ES-I3 (cell line): ENCODE data around the gene ZNF646.

Experiments
- H3K36me3 ChIP-seq: 2 replicates; pipeline ENCODE4 v1.6.1; 2013; ENCODE audit warnings: mild to moderate bottlenecking, low read length, control low read depth, moderate library complexity; ENCODE audit not compliant: insufficient read depth
- H3K4me1 ChIP-seq: 2 replicates; pipeline ENCODE4 v1.6.1; 2013; ENCODE audit warnings: mild to moderate bottlenecking, control low read depth, low read length; ENCODE audit not compliant: insufficient read depth
- H3K9ac ChIP-seq: 2 replicates; pipeline ENCODE4 v1.6.1; 2013; ENCODE audit warnings: low read depth, mild to moderate bottlenecking, low read length, moderate library complexity
- H3K9me3 ChIP-seq: 2 replicates; pipeline ENCODE4 v1.6.1; 2013; ENCODE audit warnings: mild to moderate bottlenecking, low read length, moderate library complexity; ENCODE audit not compliant: control insufficient read depth, insufficient read depth

Gene ZNF646, protein sequence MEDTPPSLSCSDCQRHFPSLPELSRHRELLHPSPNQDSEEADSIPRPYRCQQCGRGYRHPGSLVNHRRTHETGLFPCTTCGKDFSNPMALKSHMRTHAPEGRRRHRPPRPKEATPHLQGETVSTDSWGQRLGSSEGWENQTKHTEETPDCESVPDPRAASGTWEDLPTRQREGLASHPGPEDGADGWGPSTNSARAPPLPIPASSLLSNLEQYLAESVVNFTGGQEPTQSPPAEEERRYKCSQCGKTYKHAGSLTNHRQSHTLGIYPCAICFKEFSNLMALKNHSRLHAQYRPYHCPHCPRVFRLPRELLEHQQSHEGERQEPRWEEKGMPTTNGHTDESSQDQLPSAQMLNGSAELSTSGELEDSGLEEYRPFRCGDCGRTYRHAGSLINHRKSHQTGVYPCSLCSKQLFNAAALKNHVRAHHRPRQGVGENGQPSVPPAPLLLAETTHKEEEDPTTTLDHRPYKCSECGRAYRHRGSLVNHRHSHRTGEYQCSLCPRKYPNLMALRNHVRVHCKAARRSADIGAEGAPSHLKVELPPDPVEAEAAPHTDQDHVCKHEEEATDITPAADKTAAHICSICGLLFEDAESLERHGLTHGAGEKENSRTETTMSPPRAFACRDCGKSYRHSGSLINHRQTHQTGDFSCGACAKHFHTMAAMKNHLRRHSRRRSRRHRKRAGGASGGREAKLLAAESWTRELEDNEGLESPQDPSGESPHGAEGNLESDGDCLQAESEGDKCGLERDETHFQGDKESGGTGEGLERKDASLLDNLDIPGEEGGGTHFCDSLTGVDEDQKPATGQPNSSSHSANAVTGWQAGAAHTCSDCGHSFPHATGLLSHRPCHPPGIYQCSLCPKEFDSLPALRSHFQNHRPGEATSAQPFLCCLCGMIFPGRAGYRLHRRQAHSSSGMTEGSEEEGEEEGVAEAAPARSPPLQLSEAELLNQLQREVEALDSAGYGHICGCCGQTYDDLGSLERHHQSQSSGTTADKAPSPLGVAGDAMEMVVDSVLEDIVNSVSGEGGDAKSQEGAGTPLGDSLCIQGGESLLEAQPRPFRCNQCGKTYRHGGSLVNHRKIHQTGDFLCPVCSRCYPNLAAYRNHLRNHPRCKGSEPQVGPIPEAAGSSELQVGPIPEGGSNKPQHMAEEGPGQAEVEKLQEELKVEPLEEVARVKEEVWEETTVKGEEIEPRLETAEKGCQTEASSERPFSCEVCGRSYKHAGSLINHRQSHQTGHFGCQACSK (N-terminal part only)

DNA sequence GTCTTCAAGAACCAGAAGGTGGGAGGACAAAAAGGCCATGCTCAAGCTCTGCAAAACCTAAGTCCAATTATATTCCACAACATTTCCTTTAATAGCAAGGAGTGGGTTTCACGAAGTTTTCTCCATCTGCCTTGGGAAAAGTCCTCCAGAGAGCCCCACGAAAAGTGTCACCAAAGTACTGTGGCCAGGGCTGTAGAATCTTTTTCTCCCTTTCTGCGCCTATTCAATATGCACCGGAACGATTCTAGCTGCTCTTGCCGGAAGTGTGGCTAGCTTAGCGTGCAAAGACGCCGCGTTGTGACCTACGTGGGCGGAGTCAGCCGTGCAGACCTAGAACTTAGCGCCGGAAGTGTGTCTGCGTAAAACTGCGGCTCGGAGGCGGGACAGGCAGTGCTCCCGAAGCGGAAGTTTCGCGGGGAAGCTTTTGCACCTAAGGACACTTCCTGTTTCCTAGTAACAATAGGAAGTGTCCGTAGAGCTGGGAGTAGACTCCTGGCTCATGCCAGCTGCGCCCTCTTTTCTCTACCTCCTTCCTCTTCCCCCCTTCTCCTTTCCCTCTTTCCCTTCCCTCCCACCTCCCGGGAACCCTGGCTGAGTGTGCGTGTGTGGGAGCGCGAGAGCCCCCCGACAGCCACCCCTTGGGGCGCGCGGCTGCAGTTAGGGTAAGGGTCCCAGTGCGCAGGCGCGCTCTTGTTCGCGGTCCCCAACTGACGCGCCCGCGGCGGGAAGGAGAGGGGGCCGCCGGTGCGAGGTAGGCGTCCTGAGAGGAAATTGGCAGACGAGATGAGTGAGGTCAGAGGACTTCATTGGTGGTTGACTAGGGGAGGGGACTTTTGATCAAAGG, at the start of gene ZNF646, which contains the start of gene ZNF668:
ZNF646 (plus strand) TSS at position 453 of the 844 bp plus-strand sequence. CDS start 1,903 bp downstream, outside the sequence.
ZNF668 (minus strand) TSS at position 271 of the 844 bp plus-strand sequence. CDS start 9,781 bp downstream, outside the sequence.
- H3K9me3 ChIP-seq: no peaks in the 10 kb centered on the region
- H3K9ac ChIP-seq: peak within 1 kb of the TSS; percentile 97
- H3K4me1 ChIP-seq: 0 out of 2 replicates have a peak, but pooled peaks cover 9% of the 10 kb centered on the region
- H3K36me3 ChIP-seq: no peaks in the 10 kb centered on the region

DNA sequence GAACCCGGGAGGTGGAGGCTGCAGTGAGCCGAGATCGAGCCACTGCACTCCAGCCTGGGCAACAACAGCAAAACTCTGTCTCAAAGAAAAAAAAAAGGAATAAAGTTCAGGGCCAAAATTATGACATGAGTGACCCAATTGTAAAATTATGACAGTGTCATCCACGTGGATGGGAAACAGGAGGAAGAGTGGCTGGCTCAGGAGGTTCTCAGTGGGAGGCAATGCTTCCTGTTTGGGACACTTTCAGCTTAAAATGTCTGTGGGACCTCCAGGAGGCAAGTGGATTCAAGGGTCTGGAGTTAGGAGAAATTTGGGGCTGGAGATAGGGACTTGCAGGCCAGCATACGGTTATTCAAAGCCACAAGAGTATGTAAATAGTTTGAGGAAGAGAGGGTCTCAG, 48.9 kb upstream of the ZNF646 start:
- no peaks in the 10 kb centered on the region for H3K9me3 ChIP-seq
- 0 out of 2 replicates have a peak, but pooled peaks cover 5% of the 10 kb centered on the region for H3K4me1 ChIP-seq
- H3K36me3 ChIP-seq: no peaks in the 10 kb centered on the region
- no peak overlapping the region for H3K9ac ChIP-seq

DNA sequence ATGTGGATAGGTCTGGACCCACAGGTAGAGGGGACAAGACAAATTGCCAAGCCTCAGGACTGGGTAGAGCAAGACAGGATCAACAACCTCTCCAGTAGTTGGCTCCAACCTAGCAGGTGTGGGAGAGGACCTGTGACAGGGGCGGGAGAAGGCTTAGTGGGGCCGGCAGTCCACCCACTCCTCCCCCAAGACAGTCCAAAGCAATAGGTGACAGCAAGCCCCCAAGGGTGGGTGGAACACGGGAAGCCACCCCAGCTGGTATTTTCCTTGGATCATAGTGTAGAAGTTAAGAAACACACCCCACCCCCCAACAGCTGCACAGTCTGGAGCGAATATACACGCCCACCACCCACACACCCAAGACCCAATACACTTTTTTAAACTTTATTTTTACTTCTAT, 45.0 kb upstream of the ZNF646 start:
- Histone ChIP-seq H3K9me3 (no peaks in the 10 kb centered on the region), H3K9ac (no peak overlapping the region), H3K4me1 (0 out of 2 replicates have a peak, but pooled peaks cover 5% of the 10 kb centered on the region), H3K36me3 (no peaks in the 10 kb centered on the region)

DNA sequence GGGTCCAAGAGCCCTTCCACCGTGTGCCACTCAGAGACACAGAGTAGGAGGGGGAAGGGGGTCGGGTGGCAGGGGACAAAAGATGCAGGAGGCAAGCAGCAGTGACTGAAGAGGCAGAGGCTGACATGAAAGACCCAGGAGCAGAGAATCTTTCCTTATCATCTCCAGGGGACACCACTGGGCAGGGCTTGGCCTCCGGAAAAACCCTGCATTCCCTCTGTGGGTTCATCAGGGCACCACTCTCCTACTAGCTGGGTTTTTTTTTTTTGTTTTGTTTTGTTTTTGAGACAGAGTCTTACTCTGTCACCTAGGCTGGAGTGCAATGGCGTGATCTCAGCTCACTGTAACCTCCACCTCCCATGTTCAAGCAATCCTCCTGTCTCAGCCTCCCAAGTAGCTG, 42.9 kb upstream of the ZNF646 start:
- H3K9me3 ChIP-seq: no peaks in the 10 kb centered on the region
- no peak overlapping the region for H3K9ac ChIP-seq
- H3K4me1 ChIP-seq: no peaks in the 10 kb centered on the region
- no peaks in the 10 kb centered on the region for H3K36me3 ChIP-seq

DNA sequence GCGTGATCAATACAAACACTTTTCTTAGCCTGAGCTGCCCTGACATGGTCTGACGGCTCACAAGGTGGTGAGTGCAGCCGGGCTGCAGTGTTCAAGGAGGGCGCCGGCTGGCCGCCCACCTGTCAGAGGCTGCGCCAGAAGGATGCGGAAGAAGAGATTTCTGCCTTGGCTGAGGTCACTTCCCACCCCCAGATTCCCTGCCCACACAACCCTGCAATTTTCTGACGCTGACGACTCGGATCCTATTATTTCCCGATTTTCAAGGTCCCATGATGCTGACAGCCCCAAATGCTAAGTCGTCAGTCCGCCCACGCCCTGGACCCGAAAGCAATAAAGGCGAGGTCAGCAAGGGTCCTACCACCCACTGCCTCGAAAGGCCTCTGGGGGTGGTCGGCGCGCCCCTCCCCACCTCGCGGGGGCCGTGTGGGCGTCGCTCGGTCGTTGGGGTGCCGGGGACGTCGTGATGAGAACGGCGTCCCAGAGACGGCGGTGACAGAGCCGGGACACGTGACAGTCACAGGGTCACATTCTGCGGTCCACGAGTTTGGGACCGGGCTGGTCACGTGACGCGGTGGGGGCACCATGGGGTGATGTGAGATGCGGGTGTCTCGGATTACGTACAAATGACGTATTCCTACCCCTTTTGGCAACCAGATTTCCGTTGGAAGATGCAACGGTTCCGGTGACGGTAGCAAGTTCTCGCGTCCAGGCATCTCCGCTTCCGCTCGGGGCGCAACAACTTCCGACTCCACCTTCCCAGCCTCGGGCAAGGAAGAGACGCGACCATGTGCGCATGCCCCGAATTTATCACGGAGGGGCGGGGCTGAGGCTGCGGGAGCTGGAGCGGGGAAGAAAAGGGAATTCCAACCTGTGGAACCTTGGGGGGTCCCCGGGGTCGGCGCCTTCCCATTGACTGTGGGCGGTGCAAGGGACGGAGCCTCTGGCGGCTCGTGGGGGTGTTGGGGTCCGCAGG, 41.2 kb upstream of the ZNF646 start, which contains the start of gene STX4:
STX4 (plus strand) TSS at position 823 of the 973 bp plus-strand sequence. CDS start 248 bp downstream, outside the sequence.
- H3K36me3 ChIP-seq: no peaks in the 10 kb centered on the region
- H3K4me1 ChIP-seq: no peaks in the 10 kb centered on the region

DNA sequence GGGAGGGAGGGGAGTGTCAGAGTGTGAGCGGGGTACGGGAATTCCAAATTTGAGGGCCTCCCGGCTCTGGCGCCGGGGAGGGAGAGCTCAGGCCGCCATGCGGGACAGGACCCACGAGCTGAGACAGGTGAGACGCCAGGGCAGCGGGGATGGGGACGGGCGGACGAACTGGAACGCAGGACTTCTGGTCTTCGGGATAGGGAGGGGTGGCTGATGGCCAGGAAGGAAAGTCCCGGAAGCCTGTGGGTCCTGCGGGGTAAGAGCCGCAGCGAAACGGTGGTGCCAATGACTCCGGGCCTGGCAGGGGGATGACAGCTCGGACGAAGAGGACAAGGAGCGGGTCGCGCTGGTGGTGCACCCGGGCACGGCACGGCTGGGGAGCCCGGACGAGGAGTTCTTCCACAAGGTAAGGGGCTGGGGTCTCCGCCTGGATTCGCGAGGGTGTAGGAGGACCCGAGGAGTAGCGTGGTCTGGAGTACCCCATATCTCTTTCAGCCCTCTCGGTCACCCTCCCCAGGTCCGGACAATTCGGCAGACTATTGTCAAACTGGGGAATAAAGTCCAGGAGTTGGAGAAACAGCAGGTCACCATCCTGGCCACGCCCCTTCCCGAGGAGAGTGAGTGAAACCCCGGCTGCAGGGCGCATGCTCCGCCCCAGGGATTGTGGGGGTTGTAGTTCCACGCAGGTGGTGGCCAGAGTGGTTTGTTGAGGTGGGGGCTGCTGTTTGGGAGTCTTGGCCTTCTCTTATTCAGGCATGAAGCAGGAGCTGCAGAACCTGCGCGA, 40.3 kb upstream of the ZNF646 start:
- Histone ChIP-seq H3K9ac (peak overlapping the region; percentile 79), H3K36me3 (no peaks in the 10 kb centered on the region), H3K4me1 (no peaks in the 10 kb centered on the region), H3K9me3 (no peaks in the 10 kb centered on the region)

More for the DNA sequence above, 41.2 kb upstream of the ZNF646 start, which contains the start of gene STX4:
- Histone ChIP-seq H3K9ac (peak within 1 kb of the TSS; percentile 79), H3K9me3 (no peaks in the 10 kb centered on the region)

DNA sequence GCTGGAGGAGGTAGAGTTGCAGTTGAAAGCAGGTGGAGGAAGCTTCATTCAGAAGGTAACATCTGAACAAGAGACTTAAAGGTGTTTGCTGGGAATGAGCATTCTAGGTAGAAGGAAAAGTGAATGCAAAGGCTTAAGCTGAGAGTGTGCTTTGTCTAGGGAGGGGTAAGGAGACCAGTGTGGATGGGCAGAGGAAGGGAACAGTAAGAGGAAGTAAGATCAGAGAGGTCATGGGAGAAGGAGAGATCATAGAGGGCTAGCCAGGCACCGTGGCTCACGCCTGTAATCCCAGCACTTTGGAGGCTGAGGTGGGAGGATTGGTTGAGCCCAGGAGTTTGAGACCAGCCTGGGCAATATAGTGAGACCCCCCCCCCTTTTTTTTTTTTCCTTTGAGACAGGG, 37.5 kb upstream of the ZNF646 start:
- no peak overlapping the region for H3K9ac ChIP-seq
- no peaks in the 10 kb centered on the region for H3K9me3 ChIP-seq
- H3K4me1 ChIP-seq: no peaks in the 10 kb centered on the region
- H3K36me3 ChIP-seq: peaks cover 2% of the 10 kb centered on the region; the same call in 1 of the 2 replicates

DNA sequence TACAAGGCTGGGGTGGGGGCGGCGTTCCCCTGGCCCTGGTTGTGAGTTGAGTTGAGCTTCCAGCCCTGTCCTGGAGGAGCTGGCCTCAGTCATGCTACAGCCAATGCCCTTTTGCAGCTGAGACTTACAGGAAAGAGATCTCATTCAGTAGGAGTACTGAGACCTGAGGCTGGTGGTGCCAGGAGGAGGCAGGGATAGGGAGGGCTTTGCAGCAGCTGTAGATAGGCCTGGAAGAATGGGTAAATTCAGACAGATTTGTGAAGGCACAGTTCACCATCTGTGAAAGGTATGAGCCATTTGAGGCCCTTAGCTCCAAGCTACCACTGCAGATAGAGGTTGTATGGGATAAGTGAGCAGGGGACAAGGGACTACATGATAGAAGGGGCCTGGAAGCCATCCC, 35.2 kb upstream of the ZNF646 start:
- H3K9ac ChIP-seq: no peak overlapping the region
- no peaks in the 10 kb centered on the region for H3K4me1 ChIP-seq
- H3K36me3 ChIP-seq: peaks cover 2% of the 10 kb centered on the region; the same call in 1 of the 2 replicates
- H3K9me3 ChIP-seq: no peaks in the 10 kb centered on the region

DNA sequence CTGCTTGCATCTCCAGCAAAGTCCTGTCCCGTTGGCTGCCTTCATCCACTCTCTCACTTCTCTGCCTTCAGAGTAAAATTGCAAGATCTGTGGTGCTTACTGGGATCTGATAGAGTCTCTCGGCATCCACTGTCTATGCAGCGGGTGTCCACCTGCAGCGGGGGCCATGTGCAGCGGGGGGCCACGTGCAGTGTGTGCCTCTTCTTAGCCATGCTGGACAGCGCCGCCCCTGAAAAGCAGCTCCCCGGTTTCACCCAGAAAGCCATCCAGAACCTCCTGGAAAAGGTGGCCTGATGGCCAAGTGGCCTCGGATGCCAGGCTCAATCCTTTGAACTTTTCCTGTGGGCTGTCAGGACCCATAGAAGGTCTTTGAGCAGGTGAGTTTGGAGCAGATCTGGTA, 31.4 kb upstream of the ZNF646 start:
- Histone ChIP-seq H3K9ac (peak overlapping the region; percentile 54), H3K9me3 (no peaks in the 10 kb centered on the region), H3K4me1 (no peaks in the 10 kb centered on the region), H3K36me3 (peaks cover 2% of the 10 kb centered on the region; the same call in 1 of the 2 replicates)

DNA sequence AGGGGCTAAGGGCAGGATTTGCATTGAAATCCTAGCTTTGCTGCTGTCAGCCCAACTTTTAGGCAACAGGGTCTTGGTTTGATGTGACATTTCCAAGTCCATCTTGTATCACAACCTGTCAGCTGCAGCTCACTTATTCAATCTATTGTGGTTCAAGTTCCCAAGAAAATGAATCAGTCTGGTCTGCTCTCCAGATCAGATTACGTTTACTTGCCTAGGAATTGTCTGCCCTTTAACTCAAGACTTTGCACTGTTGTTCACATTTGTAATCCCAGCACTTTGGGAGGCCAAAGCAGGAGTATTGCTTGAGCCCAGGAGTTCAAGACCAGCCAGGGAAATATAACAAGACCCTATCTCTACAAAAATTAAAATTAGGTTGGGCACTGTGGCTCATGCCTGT, 30.9 kb upstream of the ZNF646 start:
- Histone ChIP-seq H3K4me1 (no peaks in the 10 kb centered on the region), H3K9me3 (no peaks in the 10 kb centered on the region), H3K36me3 (peaks cover 2% of the 10 kb centered on the region; the same call in 1 of the 2 replicates), H3K9ac (no peak overlapping the region)

DNA sequence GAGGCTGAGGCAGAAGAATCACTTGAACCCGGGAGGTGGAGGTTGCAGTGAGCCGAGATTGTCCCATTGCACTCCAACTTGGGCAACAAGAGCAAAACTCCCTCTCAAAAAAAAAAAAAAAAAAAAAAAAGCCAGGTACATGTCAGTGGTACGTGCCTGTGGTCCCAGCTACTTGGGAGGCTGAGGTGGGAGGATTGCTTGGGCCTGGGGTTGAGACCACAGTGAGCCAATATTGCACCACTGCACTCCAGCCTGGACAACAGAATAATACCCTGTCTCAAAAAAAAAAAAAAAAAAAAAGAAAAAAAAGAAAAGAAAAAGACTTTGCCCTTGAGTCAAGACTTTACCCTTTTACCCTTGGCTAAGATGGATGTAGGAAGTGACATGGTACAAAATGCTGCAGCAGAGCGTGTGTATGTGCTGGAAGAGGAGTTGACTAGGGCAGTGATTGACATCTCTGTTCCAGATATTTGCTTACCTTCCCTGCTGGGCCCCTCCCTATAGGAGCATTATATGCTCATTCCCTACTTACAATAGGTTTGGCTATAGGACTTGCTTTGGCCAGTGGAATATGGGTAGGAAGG, 30.2 kb upstream of the ZNF646 start:
- H3K36me3 ChIP-seq: peaks cover 2% of the 10 kb centered on the region; the same call in 1 of the 2 replicates
- no peaks in the 10 kb centered on the region for H3K4me1 ChIP-seq
- H3K9me3 ChIP-seq: no peaks in the 10 kb centered on the region
- H3K9ac ChIP-seq: no peak overlapping the region
